Gastroesophageal sphincter (tissue), 3 donors: ENCODE data around the gene BTBD9.

Experiments
- EP300 ChIP-seq: sonication (generic); formaldehyde crosslinking; IDR thresholded peaks from one replicate; pipeline ENCODE4 v1.6.1; 2017; ENCODE audit warnings: antibody characterized with exemption, mild to moderate bottlenecking
- POLR2A ChIP-seq, 2 donors: fragments of 450-650 bp; IDR thresholded peaks; one replicate each; pipeline ENCODE4 v1.6.1; 2017; ENCODE audit warnings: antibody characterized with exemption in 2 of 2, mild to moderate bottlenecking in 2 of 2, moderate library complexity in 1 of 2
- POLR2AphosphoS5 ChIP-seq: sonication (generic); formaldehyde crosslinking; IDR thresholded peaks from one replicate; pipeline ENCODE4 v1.6.1; 2017; ENCODE audit warnings: antibody characterized with exemption
- TF ChIP-seq, protein P1 (sequence below), 4 experiments: fragments of 200-600 bp in 2 of 4; fragments of 450-650 bp in 2 of 4; sonication (generic) in 1 of 4; IDR thresholded peaks; one replicate each; pipeline ENCODE4 v1.5.1; 2017 to 2019; ENCODE audit warnings: antibody characterized with exemption in 4 of 4, mild to moderate bottlenecking in 2 of 4, moderate library complexity in 2 of 4

DNA sequence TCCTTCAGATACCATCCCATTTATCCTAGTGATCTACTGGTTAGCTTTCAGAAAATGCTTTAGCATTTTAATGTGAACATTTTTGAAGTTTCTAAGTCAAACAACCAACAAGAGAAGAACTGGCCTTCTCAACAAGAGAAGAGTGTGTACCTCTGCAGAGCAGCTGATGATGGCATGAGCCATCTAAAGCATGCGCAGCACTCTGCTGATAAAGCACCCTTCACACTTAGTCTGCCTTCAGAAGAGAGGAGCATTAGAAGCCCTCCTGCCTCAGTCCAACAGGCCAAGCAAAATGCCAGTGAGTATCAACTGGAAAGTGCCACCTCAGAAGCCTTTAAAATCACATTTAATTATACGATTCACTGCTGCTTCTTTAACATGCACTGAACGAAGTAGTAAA, 169.2 kb downstream of the BTBD9 start:
- TF ChIP-seq POLR2AphosphoS5: no peak
- TF ChIP-seq, protein P1, sequence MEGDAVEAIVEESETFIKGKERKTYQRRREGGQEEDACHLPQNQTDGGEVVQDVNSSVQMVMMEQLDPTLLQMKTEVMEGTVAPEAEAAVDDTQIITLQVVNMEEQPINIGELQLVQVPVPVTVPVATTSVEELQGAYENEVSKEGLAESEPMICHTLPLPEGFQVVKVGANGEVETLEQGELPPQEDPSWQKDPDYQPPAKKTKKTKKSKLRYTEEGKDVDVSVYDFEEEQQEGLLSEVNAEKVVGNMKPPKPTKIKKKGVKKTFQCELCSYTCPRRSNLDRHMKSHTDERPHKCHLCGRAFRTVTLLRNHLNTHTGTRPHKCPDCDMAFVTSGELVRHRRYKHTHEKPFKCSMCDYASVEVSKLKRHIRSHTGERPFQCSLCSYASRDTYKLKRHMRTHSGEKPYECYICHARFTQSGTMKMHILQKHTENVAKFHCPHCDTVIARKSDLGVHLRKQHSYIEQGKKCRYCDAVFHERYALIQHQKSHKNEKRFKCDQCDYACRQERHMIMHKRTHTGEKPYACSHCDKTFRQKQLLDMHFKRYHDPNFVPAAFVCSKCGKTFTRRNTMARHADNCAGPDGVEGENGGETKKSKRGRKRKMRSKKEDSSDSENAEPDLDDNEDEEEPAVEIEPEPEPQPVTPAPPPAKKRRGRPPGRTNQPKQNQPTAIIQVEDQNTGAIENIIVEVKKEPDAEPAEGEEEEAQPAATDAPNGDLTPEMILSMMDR (IDR thresholded peaks at IDR 0.05): no peak
- TF ChIP-seq POLR2A (IDR thresholded peaks at IDR 0.05): no peak
- no peak for TF ChIP-seq EP300
